Measurements from ENCODE around the gene ANXA2R.
"Not testable (repeated sequence)": the region's sequence is repeated elsewhere in the genome, so short reads cannot be mapped to it uniquely, and the experiment has no call there.

The ANXA2R gene

DNA sequence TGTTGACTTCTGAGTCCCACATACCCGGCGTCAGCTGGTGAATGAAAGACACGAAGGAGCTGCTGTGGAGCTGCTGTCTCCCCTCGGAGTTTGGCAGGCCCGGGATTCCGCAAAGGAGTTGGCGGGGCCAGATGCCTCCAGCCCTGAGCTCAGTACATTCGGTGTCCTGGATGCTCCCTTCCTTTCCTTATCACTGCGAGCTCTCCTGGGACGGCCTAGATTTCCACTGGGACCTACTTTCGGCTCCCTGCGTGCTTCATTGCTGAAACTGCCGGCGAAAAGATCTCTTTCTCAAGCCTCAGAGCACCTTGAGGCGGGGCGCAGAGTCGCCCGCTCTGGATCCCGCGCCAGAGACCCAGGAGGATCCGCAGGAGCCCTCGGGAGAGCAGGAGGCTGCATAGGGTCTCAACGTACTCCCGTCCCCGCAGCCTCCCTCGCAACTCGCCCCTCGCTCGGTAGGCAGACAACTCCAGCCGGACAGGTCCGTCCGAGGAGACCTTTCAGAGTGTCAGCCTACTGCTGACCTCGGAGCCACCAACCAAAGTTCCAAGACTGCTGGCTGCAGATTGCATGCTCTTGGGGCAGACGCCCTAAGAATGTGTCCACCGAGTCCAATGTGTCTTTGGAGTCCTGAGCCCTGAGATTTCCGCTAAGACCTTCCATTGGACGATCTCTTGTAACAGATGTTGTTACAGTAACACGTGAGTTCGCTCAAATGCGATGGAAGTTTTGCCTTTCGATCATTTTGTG is 6.1 kb downstream of the ANXA2R start:
- DNase-seq = no peak

- DNase-seq = no peak
Measured at GRCh38 chr5:43027054-43027785, 12.9 kb downstream of the ANXA2R start.

- not testable (repeated sequence) for DNase-seq
Measured at GRCh38 chr5:43025184-43025950, 14.8 kb downstream of the ANXA2R start.

- DNase-seq = no peak
Measured at GRCh38 chr5:43024217-43024616, 15.9 kb downstream of the ANXA2R start.

DNA sequence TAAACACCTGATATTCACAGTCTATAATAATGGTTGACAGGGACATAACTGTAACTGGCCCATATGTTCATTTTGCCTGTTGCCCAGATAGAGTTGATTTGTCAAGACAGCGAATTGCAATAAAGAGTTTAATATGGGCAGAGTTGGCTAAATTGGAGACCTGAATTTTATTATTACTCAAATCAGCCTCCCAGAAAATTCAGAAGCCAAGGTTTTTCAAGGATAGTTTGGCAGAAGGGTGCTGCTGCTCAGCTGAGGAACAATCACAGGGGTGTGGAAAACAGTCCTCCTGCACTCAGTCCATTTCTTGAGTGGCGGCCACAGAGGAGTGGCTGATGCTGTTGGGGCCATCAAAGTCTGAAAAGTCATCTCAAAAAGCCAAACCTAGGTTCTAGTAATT is 19.0 kb downstream of the ANXA2R start:
- DNase-seq = no peak

DNA sequence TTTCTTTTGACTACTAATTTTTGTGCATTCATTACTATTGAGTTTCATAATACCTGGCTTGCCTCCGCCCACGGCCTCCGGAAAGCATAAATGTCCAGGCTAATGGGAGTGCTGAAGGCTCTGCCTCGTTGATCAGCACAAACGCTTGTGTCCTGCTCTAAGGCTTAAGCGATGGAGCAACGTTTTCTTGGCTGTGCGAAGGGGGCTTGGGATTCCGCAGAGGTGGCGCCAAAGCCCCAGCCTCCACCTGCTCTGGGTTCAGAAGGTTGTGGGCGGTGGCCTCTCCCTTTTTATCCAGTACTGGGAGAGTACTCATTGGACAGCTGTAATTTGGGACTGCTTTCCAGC is 19.7 kb downstream of the ANXA2R start:
- DNase-seq = peak; percentile 46 to 52

DNA sequence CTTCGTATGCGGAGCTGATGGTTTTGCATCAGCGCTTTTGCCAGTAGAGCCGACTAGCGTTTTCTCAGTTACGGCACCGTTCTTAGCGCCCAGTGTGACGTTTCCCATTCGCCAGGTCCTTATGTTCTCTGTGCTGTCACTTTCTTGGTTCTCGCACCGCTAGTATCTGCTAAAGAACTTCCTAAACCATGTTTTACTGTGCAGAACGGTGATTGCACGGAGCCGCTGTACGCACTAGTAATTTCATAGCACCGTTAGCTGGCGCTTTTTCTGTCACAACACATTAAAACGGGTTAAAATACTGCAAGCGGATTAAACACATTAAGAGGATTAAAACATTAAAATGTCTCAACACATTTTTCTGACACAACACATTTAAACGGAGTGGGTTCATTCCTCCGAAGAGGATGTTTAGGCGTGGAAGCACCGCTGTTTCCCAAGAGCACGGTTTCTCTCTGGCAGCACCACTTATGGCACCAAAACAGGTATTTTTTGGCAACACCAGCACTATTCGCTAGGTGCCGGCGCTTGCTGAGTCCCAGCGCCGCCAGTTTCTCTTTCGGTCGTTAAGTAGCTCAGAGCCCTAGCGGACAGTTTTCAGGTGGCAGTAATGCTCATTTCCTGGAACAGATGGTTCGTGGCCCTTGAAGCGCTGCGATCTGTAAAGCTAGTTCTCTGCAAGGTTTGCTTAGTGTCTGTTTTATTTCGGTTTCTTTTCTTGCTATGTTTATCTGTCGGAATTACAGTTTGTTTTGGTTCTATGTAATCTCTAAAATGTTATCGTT is 20.3 kb downstream of the ANXA2R start:
- peak; percentile 73 to 82 for DNase-seq

- DNase-seq = no peak
Measured at GRCh38 chr5:43019291-43019613, 20.9 kb downstream of the ANXA2R start.

- peak; percentile 37 to 51 for DNase-seq
Measured at GRCh38 chr5:43017428-43017815, 22.7 kb downstream of the ANXA2R start.

GRCh38 chr5:43016217-43016779 is 23.8 kb downstream of the ANXA2R start:
- DNase-seq = no peak

GRCh38 chr5:43014522-43014921 is 25.6 kb downstream of the ANXA2R start:
- no peak for DNase-seq

GRCh38 chr5:43010935-43011315 is 29.2 kb downstream of the ANXA2R start:
- no peak for DNase-seq

GRCh38 chr5:43008363-43009153 is 31.6 kb downstream of the ANXA2R start:
- peak; percentile 91 to 93 for DNase-seq

DNA sequence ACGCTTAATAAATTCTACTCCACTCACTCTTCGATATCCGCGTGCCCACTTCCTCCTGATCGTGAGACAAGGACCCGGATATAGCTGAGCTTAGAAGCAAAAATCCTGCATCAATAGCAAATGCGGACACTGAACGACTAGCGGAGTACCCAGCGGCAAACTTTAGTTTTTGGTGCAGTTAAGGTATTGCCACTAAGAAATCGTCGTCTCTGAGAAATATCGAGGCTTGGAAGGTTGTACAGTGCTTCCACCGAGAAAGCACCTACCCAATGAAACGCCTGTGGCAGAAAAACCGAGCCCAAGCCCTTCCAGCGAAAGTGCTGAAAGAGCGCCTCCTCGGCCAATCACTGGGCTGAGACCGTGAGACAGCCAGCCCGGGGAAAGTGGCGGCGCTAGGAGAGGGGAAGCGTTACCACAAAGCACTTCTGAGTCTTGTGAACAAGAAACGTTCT is 32.2 kb downstream of the ANXA2R start:
- peak; percentile 81 to 87 for DNase-seq

DNA sequence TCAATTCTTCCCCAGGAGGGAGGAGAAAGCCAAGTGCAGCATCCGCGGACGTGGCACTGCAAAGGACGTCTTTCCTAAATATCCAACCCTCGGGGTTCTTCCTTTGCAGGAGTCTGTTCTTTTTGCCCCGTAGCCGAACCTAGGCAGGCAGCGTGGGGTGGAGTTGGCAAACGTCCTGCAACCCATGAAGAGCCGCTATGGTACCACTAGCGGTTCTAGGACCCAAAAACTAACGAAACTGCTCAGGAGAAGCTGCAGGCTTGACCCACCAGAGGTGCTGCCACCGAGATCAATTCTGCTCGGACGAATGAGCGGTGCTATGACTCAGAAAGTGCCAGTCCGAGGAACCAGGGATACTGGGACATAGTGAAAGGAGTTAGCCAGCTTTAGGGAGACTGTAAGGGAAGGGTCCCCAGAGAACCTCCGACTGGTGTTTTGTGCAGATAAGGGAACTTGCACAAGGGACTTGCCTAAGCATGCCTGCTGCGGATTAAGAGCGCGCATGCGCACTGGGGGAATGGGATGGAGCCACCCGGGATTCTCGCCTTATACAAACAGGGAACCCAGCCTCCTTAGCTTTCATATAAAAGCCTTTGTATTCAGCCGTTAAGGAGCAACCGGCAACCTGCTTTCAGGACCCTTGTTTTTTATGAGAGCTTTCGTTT is 32.7 kb downstream of the ANXA2R start:
- peak; percentile 75 to 81 for DNase-seq

DNA sequence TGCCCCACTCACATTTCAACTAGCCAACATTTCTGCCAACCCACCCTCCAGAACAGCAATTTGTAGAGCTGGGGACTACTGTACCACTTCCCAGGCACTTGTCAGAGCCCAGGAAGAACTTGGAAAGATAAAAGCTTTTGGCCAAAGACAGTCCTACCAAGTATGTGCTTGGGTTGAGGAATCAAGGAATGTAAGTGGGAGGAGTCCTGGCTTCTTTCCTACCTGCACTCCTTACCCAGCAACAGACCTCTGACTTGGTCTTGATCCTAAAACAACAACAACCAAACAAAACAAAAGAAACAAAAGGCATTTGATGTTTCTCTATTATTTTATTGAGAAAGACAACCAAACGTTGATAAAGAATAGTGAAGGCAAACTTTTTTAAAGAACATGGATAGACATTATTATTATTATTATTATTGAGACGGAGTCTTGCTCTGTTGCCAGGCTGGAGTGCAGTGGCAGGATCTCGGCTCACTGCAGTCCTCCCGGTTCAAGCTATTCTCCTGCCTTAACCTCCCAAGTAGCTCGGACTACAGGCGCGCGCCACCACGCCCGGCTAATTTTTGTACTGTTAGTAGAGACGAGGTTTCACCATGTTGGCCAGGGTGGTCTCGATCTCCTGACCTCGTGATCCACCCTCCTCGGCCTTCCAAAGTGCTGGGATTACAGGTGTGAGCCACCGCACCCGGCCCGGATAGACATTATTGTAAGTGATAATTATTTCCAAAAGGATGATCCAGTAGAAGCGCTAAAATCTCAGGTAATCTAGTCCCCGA is 33.5 kb downstream of the ANXA2R start:
- DNase-seq = no peak

DNA sequence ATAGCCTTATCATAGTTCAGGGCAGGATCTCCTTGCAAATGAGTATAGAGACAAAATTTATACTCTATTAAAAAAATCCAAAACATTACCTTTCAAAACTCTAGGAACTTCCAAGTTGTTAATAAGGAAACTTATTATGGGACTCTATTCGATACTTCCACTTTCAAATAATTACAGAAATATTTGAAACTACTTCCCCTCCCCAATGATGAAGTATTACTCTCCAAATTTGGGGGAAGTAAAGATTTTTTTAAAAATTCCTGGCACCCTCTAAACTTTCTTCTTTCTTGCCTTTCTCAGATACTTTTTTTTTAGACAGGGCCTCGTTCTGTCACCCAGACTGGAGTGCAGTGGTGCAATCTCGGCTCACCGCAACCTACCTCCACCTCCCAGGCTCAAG is 35.1 kb downstream of the ANXA2R start:
- no peak for DNase-seq

GRCh38 chr5:43001748-43002147 is 38.4 kb downstream of the ANXA2R start:
- no peak for DNase-seq

- no peak for DNase-seq
Measured at GRCh38 chr5:43000914-43001313, 39.2 kb downstream of the ANXA2R start.

DNA sequence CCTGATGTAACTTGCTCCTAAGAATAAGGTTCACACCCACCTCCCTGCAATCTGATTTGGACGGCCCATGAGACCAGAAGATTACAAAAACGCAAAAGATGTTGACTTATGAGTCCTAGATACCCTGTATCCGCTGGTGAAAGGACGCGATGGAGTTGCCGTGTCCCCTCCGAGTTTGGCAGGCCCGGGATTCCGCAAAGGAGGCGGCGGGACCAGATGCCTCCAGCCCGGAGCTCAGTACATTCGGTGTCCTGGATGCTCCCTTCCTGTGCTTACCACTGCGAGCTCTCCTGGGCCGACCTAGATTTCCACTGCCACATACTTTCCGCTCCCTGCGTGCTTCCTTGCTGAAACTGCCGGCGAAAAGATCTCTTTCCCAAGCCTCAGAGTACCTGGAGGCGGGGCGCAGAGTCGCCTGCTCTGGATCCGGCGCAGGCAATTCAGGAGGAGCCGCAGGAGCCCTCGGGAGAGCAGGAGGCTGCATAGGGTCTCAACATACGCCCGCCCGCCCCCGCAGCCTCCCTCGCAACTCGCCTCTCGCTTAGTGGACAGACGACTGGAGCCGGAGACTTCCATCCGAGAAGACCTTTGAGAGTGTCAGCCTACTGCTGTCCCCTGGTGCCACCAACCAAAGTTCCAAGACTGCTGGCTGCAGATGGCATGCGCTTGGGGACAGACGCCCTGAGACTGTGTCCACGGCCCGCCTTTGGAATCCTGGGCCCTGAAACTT is 39.8 kb downstream of the ANXA2R start:
- no peak for DNase-seq

All from activated CD4-positive, alpha-beta T cell treated with anti-CD3 and anti-CD28 coated beads, Interleukin-2, amount 50 U/mL, for 48 hours (primary cell).